Lung microvascular endothelial cell (primary cell): ENCODE results near the gene MANEAL. TPM values are rescaled to one million over a fixed set of nuclear protein-coding genes. Genes with fewer than 3 reads are reported as not detected.

Experiments used
- DNase-seq, 2 donors: peaks; one replicate each; pipeline versions ENCODE4 v3.0.0 to v3.0.0-alpha.2; 2010; ENCODE audit warnings: low read depth in 2 of 2
- total RNA-seq: library from RNA; depleted of rRNA; stranded (reverse); fragments of >200 nt; gene quantifications from 2 replicates; pipeline ENCODE4 v1.2.1, GENCODE V29; 2014

MANEAL gene
- total RNA-seq, 1 donor from 2014 or later: 1.6 TPM

GRCh38 chr1:37825506-37825905 lies 31.9 kb downstream of the MANEAL start:
- DNase-seq: peak in 1 of 2 donors; percentile 42

GRCh38 chr1:37828410-37829074 lies 34.9 kb downstream of the MANEAL start:
- no peak for DNase-seq

- DNase-seq: no peak
These were observed 37.5 kb downstream of the MANEAL start for GRCh38 chr1:37831109-37831508.

- no peak for DNase-seq
These were observed 38.2 kb downstream of the MANEAL start for GRCh38 chr1:37831809-37832208.

GRCh38 chr1:37836788-37837187 lies 43.1 kb downstream of the MANEAL start:
- DNase-seq: no peak

- DNase-seq: no peak
These were observed 46.0 kb downstream of the MANEAL start for GRCh38 chr1:37839676-37840075.

GRCh38 chr1:37840711-37841110 lies 47.1 kb downstream of the MANEAL start:
- DNase-seq: peak in 1 of 2 donors; percentile 7

- DNase-seq: no peak
These were observed 48.0 kb downstream of the MANEAL start for GRCh38 chr1:37841652-37842051.

GRCh38 chr1:37844536-37844935 lies 50.9 kb downstream of the MANEAL start:
- DNase-seq: no peak

- no peak for DNase-seq
These were observed 51.5 kb downstream of the MANEAL start for GRCh38 chr1:37845049-37845646.

- DNase-seq: no peak
These were observed 52.1 kb downstream of the MANEAL start for GRCh38 chr1:37845786-37846185.

- peak; percentile 7 to 41 for DNase-seq
These were observed 53.1 kb downstream of the MANEAL start for GRCh38 chr1:37846647-37847339.

- DNase-seq: no peak
These were observed 55.8 kb downstream of the MANEAL start for GRCh38 chr1:37849480-37849879.

GRCh38 chr1:37850352-37850955 lies 56.8 kb downstream of the MANEAL start:
- peak in 1 of 2 donors; percentile 20 for DNase-seq

Other genes with a start within 250 kb of the MANEAL start
- 8.5 and 14.3 TPM in 2 replicates for gene SNIP1, start 239.6 kb upstream of the MANEAL start, total RNA-seq
- gene DNALI1, start 236.9 kb upstream of the MANEAL start, total RNA-seq: 0.20 and 0.22 TPM in 2 replicates
- 37.3 and 47.4 TPM in 2 replicates for gene GNL2, start 197.9 kb upstream of the MANEAL start, total RNA-seq
- gene RSPO1, start 159.0 kb upstream of the MANEAL start, total RNA-seq: not detected in 2 replicates
- gene CDCA8, start 101.3 kb upstream of the MANEAL start, total RNA-seq: 1.4 and 5.7 TPM in 2 replicates
- not detected in 2 replicates for gene EPHA10, start 28.7 kb upstream of the MANEAL start, total RNA-seq
- gene C1orf122, start 13.9 kb downstream of the MANEAL start, total RNA-seq: 14.4 and 21.2 TPM in 2 replicates
- gene YRDC, start 14.4 kb downstream of the MANEAL start, total RNA-seq: 12.2 and 22.4 TPM in 2 replicates
- 1.3 and 2.0 TPM in 2 replicates for gene MTF1, start 65.7 kb downstream of the MANEAL start, total RNA-seq
- 13.9 and 20.6 TPM in 2 replicates for gene INPP5B, start 153.2 kb downstream of the MANEAL start, total RNA-seq
- 48.8 and 59.9 TPM in 2 replicates for gene SF3A3, start 196.2 kb downstream of the MANEAL start, total RNA-seq
- gene FHL3, start 211.7 kb downstream of the MANEAL start, total RNA-seq: 7.7 and 12.4 TPM in 2 replicates
- gene UTP11, start 218.9 kb downstream of the MANEAL start, total RNA-seq: 26.4 and 26.6 TPM in 2 replicates